Stomach (tissue), 9 donors: ENCODE results near the gene MSANTD4. TPM values are rescaled to one million over a fixed set of nuclear protein-coding genes. Genes with fewer than 3 reads are reported as not detected.

ENCODE experiments used
- DNase-seq, 2 donors: peaks; one replicate each; pipeline versions ENCODE4 v3.0.0 to v3.0.0-alpha.2; 2013 to 2019
- H3K27ac ChIP-seq, 5 donors: fragments of 200-600 bp in 4 of 5; sonication (generic) in 4 of 5; one replicate each; pipeline ENCODE4 v1.5.1; 2013 to 2019; ENCODE audit warnings: mild to moderate bottlenecking in 1 of 5, moderate library complexity in 1 of 5
- H3K27me3 ChIP-seq, 3 donors: fragments of 200-600 bp; sonication (generic); one replicate each; pipeline ENCODE4 v1.5.1; 2017 to 2019; ENCODE audit warnings: mixed run types in 1 of 3
- H3K36me3 ChIP-seq, 4 donors: fragments of 200-600 bp; sonication (generic); 1 replicate in 3 of 4; 2 replicates in 1 of 4; pipeline ENCODE4 v1.5.1; 2016 to 2019
- H3K4me1 ChIP-seq, 4 donors: fragments of 200-600 bp; sonication (generic); one replicate each; pipeline ENCODE4 v1.5.1; 2016 to 2019
- H3K4me3 ChIP-seq, 4 donors: fragments of 200-600 bp; sonication (generic) in 3 of 4; one replicate each; pipeline ENCODE4 v1.5.1; 2016 to 2019; ENCODE audit warnings: mild to moderate bottlenecking in 1 of 4
- H3K9me3 ChIP-seq, 4 donors: fragments of 200-600 bp; sonication (generic); one replicate each; pipeline ENCODE4 v1.5.1; 2016 to 2019
- CTCF ChIP-seq, 7 experiments: fragments of 450-650 bp in 4 of 7; fragments of 200-600 bp in 3 of 7; sonication (generic) in 3 of 7; IDR thresholded peaks; one replicate each; pipeline ENCODE4 v1.5.1; 2016 to 2019; ENCODE audit warnings: antibody characterized with exemption in 7 of 7, control low read depth in 2 of 7, mild to moderate bottlenecking in 1 of 7
- EP300 ChIP-seq: sonication (generic); formaldehyde crosslinking; IDR thresholded peaks from one replicate; pipeline ENCODE4 v1.6.1; 2017; ENCODE audit warnings: antibody characterized with exemption
- POLR2A ChIP-seq, 4 donors: fragments of 450-650 bp; IDR thresholded peaks; one replicate each; pipeline ENCODE4 v1.6.1; 2016; ENCODE audit warnings: antibody characterized with exemption in 4 of 4, control low read depth in 2 of 4, mild to moderate bottlenecking in 1 of 4, moderate library complexity in 1 of 4
- POLR2AphosphoS5 ChIP-seq, 3 donors: sonication (generic); formaldehyde crosslinking; IDR thresholded peaks; one replicate each; pipeline ENCODE4 v1.6.1; 2016; ENCODE audit warnings: antibody characterized with exemption in 3 of 3
- WGBS, 5 donors: extraction: QIAGEN DNeasy Blood & Tissue Kit in 3 of 5; methylation state at CpG; one replicate each; pipeline versions ENCODE4 v1.1.5 to v1.1.7; 2013 to 2018; 5-methylcytosine and 5-hydroxymethylcytosine counted together
- intact Hi-C: fragments of 100-400 bp; cut with DNase I; formaldehyde crosslinking; loops from one replicate; pipeline ENCODE4 v1.15.1; 2023; ENCODE audit warnings: low total_unique reads
- polyA plus RNA-seq, 3 donors: library from polyadenylated mRNA; stranded (reverse); fragments of 200-250 nt; gene quantifications; one replicate each; pipeline ENCODE4 v1.2.3, GENCODE V29; 2013
- total RNA-seq, 5 donors: library from RNA; depleted of rRNA; stranded (reverse); fragments of >200 nt; gene quantifications; one replicate each; pipeline versions ENCODE4 v1.1.0 to v1.2.3, GENCODE V29; 2014 to 2016
- donor health status: healthy with polysubstance abuse.
- donor health status: Bipolar disorder and iron deficiency.
- donor health status: healthy.

Gene MSANTD4
- total and polyA plus RNA-seq, 8 donors, result 0.87 to 41.4 (median 5.9) TPM

- Histone ChIP-seq H3K27ac (no peak overlapping the region), H3K9me3 (no peaks in the 10 kb centered on the region), H3K4me1 (no peaks in the 10 kb centered on the region), H3K27me3 (no peaks in the 10 kb centered on the region), H3K36me3 (no peaks in the 10 kb centered on the region), H3K4me3 (no peak overlapping the region)
- intact Hi-C loops, result no loop called here
- TF ChIP-seq POLR2A (IDR thresholded peaks at IDR 0.05) (no peak), CTCF (IDR thresholded peaks at IDR 0.05) (no peak), EP300 (no peak), POLR2AphosphoS5 (IDR thresholded peaks at IDR 0.05) (no peak)
- no peak for DNase-seq
These were observed 25.6 kb upstream of the MSANTD4 start for GRCh38 chr11:106047631-106048030.

GRCh38 chr11:106043540-106043939, 21.5 kb upstream of the MSANTD4 start:
- no peaks in the 10 kb centered on the region for H3K9me3 ChIP-seq
- H3K4me3 ChIP-seq, result no peak overlapping the region
- H3K4me1 ChIP-seq, result no peaks in the 10 kb centered on the region
- H3K27ac ChIP-seq, result no peak overlapping the region
- H3K27me3 ChIP-seq, result no peaks in the 10 kb centered on the region
- no peak for DNase-seq
- TF ChIP-seq CTCF (IDR thresholded peaks at IDR 0.05) (no peak), POLR2A (IDR thresholded peaks at IDR 0.05) (no peak), POLR2AphosphoS5 (IDR thresholded peaks at IDR 0.05) (no peak), EP300 (no peak)
- H3K36me3 ChIP-seq, result no peaks in the 10 kb centered on the region
- intact Hi-C loops, result no loop called here

- H3K9me3 ChIP-seq, result no peaks in the 10 kb centered on the region
- H3K4me1 ChIP-seq, result no peaks in the 10 kb centered on the region
- 27 to 59% (median 44%) methylated on average over 2 of the region's 2 CpGs for WGBS, 5 donors
- intact Hi-C loops, result no loop called here
- DNase-seq, result no peak
- H3K27me3 ChIP-seq, result no peaks in the 10 kb centered on the region
- no peak overlapping the region for H3K4me3 ChIP-seq
- H3K36me3 ChIP-seq, result no peaks in the 10 kb centered on the region
- H3K27ac ChIP-seq, result no peak overlapping the region
- TF ChIP-seq POLR2A (IDR thresholded peaks at IDR 0.05) (no peak), CTCF (IDR thresholded peaks at IDR 0.05) (no peak), EP300 (no peak), POLR2AphosphoS5 (IDR thresholded peaks at IDR 0.05) (no peak)
These were observed 10.8 kb upstream of the MSANTD4 start for GRCh38 chr11:106032861-106033260.

GRCh38 chr11:106031936-106032335, 9.9 kb upstream of the MSANTD4 start:
- intact Hi-C loops, result no loop called here
- H3K36me3 ChIP-seq, result no peaks in the 10 kb centered on the region
- no peaks in the 10 kb centered on the region for H3K4me1 ChIP-seq
- TF ChIP-seq POLR2A (IDR thresholded peaks at IDR 0.05) (no peak), CTCF (IDR thresholded peaks at IDR 0.05) (no peak), POLR2AphosphoS5 (IDR thresholded peaks at IDR 0.05) (no peak), EP300 (no peak)
- H3K27ac ChIP-seq, result no peak overlapping the region
- 72 to 86% (median 81%) methylated on average over 3 of the region's 3 CpGs for WGBS, 5 donors
- no peaks in the 10 kb centered on the region for H3K9me3 ChIP-seq
- no peak overlapping the region for H3K4me3 ChIP-seq
- no peaks in the 10 kb centered on the region for H3K27me3 ChIP-seq
- DNase-seq, result no peak
